ENCODE data around the gene BTG1. TPM values are rescaled to one million over a fixed set of nuclear protein-coding genes. Genes with fewer than 3 reads are reported as not detected.

Gene BTG1
- total RNA-seq, 1 donor from 2014 or later = 55.0 TPM

- ATAC-seq (no peak), DNase-seq (ENCODE audit: low spot score) (no peak)
Observed at GRCh38 chr12:92134638-92135274, 10.9 kb downstream of the BTG1 start.

GRCh38 chr12:92133795-92134637 lies 11.6 kb downstream of the BTG1 start:
- no peak for ATAC-seq
- DNase-seq (ENCODE audit: low spot score) = no peak

GRCh38 chr12:92133171-92133570 lies 12.5 kb downstream of the BTG1 start:
- DNase-seq (ENCODE audit: low spot score) = no peak
- peak; percentile 33 for ATAC-seq

- no peak for ATAC-seq
- no peak for DNase-seq (ENCODE audit: low spot score)
Observed at GRCh38 chr12:92132288-92132687, 13.4 kb downstream of the BTG1 start.

GRCh38 chr12:92130999-92131398 lies 14.6 kb downstream of the BTG1 start:
- ATAC-seq = no peak
- DNase-seq (ENCODE audit: low spot score) = no peak

GRCh38 chr12:92129609-92130008 lies 16.0 kb downstream of the BTG1 start:
- no peak for ATAC-seq
- DNase-seq (ENCODE audit: low spot score) = no peak

GRCh38 chr12:92128612-92129011 lies 17.0 kb downstream of the BTG1 start:
- ATAC-seq = peak; percentile 64

GRCh38 chr12:92124689-92125029 lies 21.0 kb downstream of the BTG1 start:
- DNase-seq (ENCODE audit: low spot score) = no peak
- no peak for ATAC-seq

More at GRCh38 chr12:92128612-92129011, 17.0 kb downstream of the BTG1 start:
- DNase-seq (ENCODE audit: low spot score) = no peak

- DNase-seq (ENCODE audit: low spot score) (no peak), ATAC-seq (peak; percentile 21)
Observed at GRCh38 chr12:92123780-92124688, 21.6 kb downstream of the BTG1 start.

- ATAC-seq (no peak), DNase-seq (ENCODE audit: low spot score) (no peak)
Observed at GRCh38 chr12:92122941-92123779, 22.5 kb downstream of the BTG1 start.

GRCh38 chr12:92121826-92122225 lies 23.8 kb downstream of the BTG1 start:
- DNase-seq (ENCODE audit: low spot score) (no peak), ATAC-seq (no peak)

GRCh38 chr12:92118826-92119536 lies 26.7 kb downstream of the BTG1 start:
- ATAC-seq (peak; percentile 74), DNase-seq (ENCODE audit: low spot score) (no peak)

GRCh38 chr12:92114834-92115233 lies 30.8 kb downstream of the BTG1 start:
- ATAC-seq (no peak), DNase-seq (ENCODE audit: low spot score) (no peak)

- ATAC-seq = no peak
Observed at GRCh38 chr12:92111256-92111655, 34.4 kb downstream of the BTG1 start.

GRCh38 chr12:92110083-92110640 lies 35.5 kb downstream of the BTG1 start:
- ATAC-seq (no peak), DNase-seq (ENCODE audit: low spot score) (no peak)

More at GRCh38 chr12:92111256-92111655, 34.4 kb downstream of the BTG1 start:
- no peak for DNase-seq (ENCODE audit: low spot score)

- no peak for DNase-seq (ENCODE audit: low spot score)
- no peak for ATAC-seq
Observed at GRCh38 chr12:92109613-92110012, 36.0 kb downstream of the BTG1 start.

- ATAC-seq = peak; percentile 59
Observed at GRCh38 chr12:92108651-92109050, 37.0 kb downstream of the BTG1 start.

GRCh38 chr12:92107621-92108131 lies 38.0 kb downstream of the BTG1 start:
- DNase-seq (ENCODE audit: low spot score) (no peak), ATAC-seq (no peak)

More at GRCh38 chr12:92108651-92109050, 37.0 kb downstream of the BTG1 start:
- DNase-seq (ENCODE audit: low spot score) = no peak

GRCh38 chr12:92107094-92107493 lies 38.6 kb downstream of the BTG1 start:
- DNase-seq (ENCODE audit: low spot score) (no peak), ATAC-seq (no peak)
